Measurements from ENCODE around the gene TRDMT1. TPM values are rescaled to one million over a fixed set of nuclear protein-coding genes. Genes with fewer than 3 reads are reported as not detected.

Gene TRDMT1
- polyA plus RNA-seq, 1 donor (not counting 4 experiments of a cell fraction or from before 2014, with no cell fraction given), result 6.6 TPM

- Histone ChIP-seq H3K9ac (ENCODE audit: control insufficient read depth, extremely low read depth, insufficient read depth, low read length) (no peak overlapping the region), H2AFZ (ENCODE audit: control insufficient read depth, low read length) (no peak overlapping the region), H3K9me1 (ENCODE audit: control insufficient read depth, extremely low read depth, insufficient read depth, low read length) (peaks cover 2% of the 10 kb centered on the region), H3K9me3 (ENCODE audit: control insufficient read depth, low read depth, low read length) (no peaks in the 10 kb centered on the region), H4K20me1 (ENCODE audit: control insufficient read depth, extremely low read depth, insufficient read depth, low read length) (no peaks in the 10 kb centered on the region), H3K4me1 (ENCODE audit: control insufficient read depth, extremely low read depth, insufficient read depth, low read length) (no peaks in the 10 kb centered on the region), H3K4me3 (ENCODE audit: control insufficient read depth in 2 of 3, extremely low read depth in 1 of 3, insufficient read depth in 2 of 3, low read depth in 1 of 3, low read length in 3 of 3) (no peak overlapping the region), H3K27me3 (ENCODE audit: control insufficient read depth, extremely low read depth, insufficient read depth, low read length) (no peaks in the 10 kb centered on the region), H3K27ac (ENCODE audit: control insufficient read depth, insufficient read depth, low read length) (no peak overlapping the region), H3K4me2 (ENCODE audit: control insufficient read depth, extremely low read depth, insufficient read depth, low read depth, low read length) (no peak overlapping the region), H3K79me2 (ENCODE audit: control insufficient read depth, insufficient read depth, low read length) (no peaks in the 10 kb centered on the region), H3K36me3 (ENCODE audit: control insufficient read depth in 2 of 2, extremely low read depth in 1 of 2, insufficient read depth in 2 of 2, low read length in 2 of 2) (no peaks in the 10 kb centered on the region)
- no peak for TF ChIP-seq EZH2 (IDR thresholded peaks at IDR 0.05; ENCODE audit: low read length)
- TF ChIP-seq CTCF (optimal IDR thresholded peaks at IDR 0.05 in 1 of 3, IDR thresholded peaks at IDR 0.05 in 1 of 3, conservative IDR thresholded peaks at IDR 0.05 in 1 of 3; ENCODE audit: extremely low read depth in 1 of 3, insufficient read depth in 2 of 3, low read length in 3 of 3), result no peak
- FAIRE-seq (no peak), DNase-seq (ENCODE audit: low read depth, low spot score) (no peak)
- dilution Hi-C loops (cut with MboI; ENCODE audit: extremely low pct_ligation_motif_present, low sequenced_read_pairs), result no loop called here
Measured at GRCh38 chr10:17169803-17170202, 31.7 kb downstream of the TRDMT1 start.

- H3K4me3 ChIP-seq (ENCODE audit: control insufficient read depth in 2 of 3, extremely low read depth in 1 of 3, insufficient read depth in 2 of 3, low read depth in 1 of 3, low read length in 3 of 3), result no peak overlapping the region
- H3K27me3 ChIP-seq (ENCODE audit: control insufficient read depth, extremely low read depth, insufficient read depth, low read length), result no peaks in the 10 kb centered on the region
- H3K9me3 ChIP-seq (ENCODE audit: control insufficient read depth, low read depth, low read length), result no peaks in the 10 kb centered on the region
- FAIRE-seq (no peak), DNase-seq (ENCODE audit: low read depth, low spot score) (no peak)
- no peaks in the 10 kb centered on the region for H3K4me1 ChIP-seq (ENCODE audit: control insufficient read depth, extremely low read depth, insufficient read depth, low read length)
- no peaks in the 10 kb centered on the region for H3K79me2 ChIP-seq (ENCODE audit: control insufficient read depth, insufficient read depth, low read length)
- dilution Hi-C loops (cut with MboI; ENCODE audit: extremely low pct_ligation_motif_present, low sequenced_read_pairs), result no loop called here
- TF ChIP-seq CTCF (optimal IDR thresholded peaks at IDR 0.05 in 1 of 3, IDR thresholded peaks at IDR 0.05 in 1 of 3, conservative IDR thresholded peaks at IDR 0.05 in 1 of 3; ENCODE audit: extremely low read depth in 1 of 3, insufficient read depth in 2 of 3, low read length in 3 of 3) (no peak), EZH2 (IDR thresholded peaks at IDR 0.05; ENCODE audit: low read length) (no peak)
- no peaks in the 10 kb centered on the region for H3K36me3 ChIP-seq (ENCODE audit: control insufficient read depth in 2 of 2, extremely low read depth in 1 of 2, insufficient read depth in 2 of 2, low read length in 2 of 2)
- no peak overlapping the region for H3K4me2 ChIP-seq (ENCODE audit: control insufficient read depth, extremely low read depth, insufficient read depth, low read depth, low read length)
- H2AFZ ChIP-seq (ENCODE audit: control insufficient read depth, low read length), result no peak overlapping the region
- H3K27ac ChIP-seq (ENCODE audit: control insufficient read depth, insufficient read depth, low read length), result no peak overlapping the region
- H3K9ac ChIP-seq (ENCODE audit: control insufficient read depth, extremely low read depth, insufficient read depth, low read length), result no peak overlapping the region
- peaks cover 2% of the 10 kb centered on the region for H3K9me1 ChIP-seq (ENCODE audit: control insufficient read depth, extremely low read depth, insufficient read depth, low read length)
- no peaks in the 10 kb centered on the region for H4K20me1 ChIP-seq (ENCODE audit: control insufficient read depth, extremely low read depth, insufficient read depth, low read length)
Measured at GRCh38 chr10:17166699-17167098, 34.8 kb downstream of the TRDMT1 start.

All from keratinocyte (primary cell).